AG04449 (cell line): ENCODE results near the gene C1orf159.

Experiments
- CTCF ChIA-PET: fragments of 350-600 bp; formaldehyde crosslinking; extraction: SDS; loops from one replicate; lab custom pipeline; 2021; ENCODE audit warnings: antibody characterized with exemption; lab: Yijun Ruan, JAX
- POLR2A ChIA-PET: fragments of 400-600, 350-600 bp; formaldehyde crosslinking; extraction: SDS; loops from one replicate; lab custom pipeline; 2020; ENCODE audit warnings: antibody characterized with exemption, inconsistent platforms; lab: Yijun Ruan, JAX
- DNase-seq: peaks from one replicate; pipeline ENCODE4 v3.0.0-alpha.2; 2010; ENCODE audit warnings: low read depth, low spot score
- H3K4me3 ChIP-seq: 2 replicates; pipeline ENCODE4 v1.5.1; 2011; ENCODE audit warnings: low read depth, mild to moderate bottlenecking, control low read depth, low read length
- CTCF ChIP-seq: IDR thresholded peaks from one replicate; pipeline ENCODE4 v1.5.1; 2011; ENCODE audit warnings: mild to moderate bottlenecking, moderate library complexity, low read length, control low read depth, inconsistent platforms; ENCODE audit not compliant: insufficient read depth; ENCODE audit errors: missing control alignments

The C1orf159 gene

GRCh38 chr1:1141911-1142250, 26.0 kb upstream of the C1orf159 start:
- H3K4me3 ChIP-seq, result no peak overlapping the region
- DNase-seq, result no peak
- TF ChIP-seq CTCF, result no peak
- POLR2A ChIA-PET, result no interaction called here
- CTCF ChIA-PET, result no interaction called here

- TF ChIP-seq CTCF, result no peak
- CTCF ChIA-PET, result interaction anchor here (1.7 kb wide), 1 partner anchor 20 kb away, joined by 5 read pairs; no protein-coding TSS in a partner anchor
- no peak overlapping the region for H3K4me3 ChIP-seq
- POLR2A ChIA-PET, result no interaction called here
- no peak for DNase-seq
Measured at GRCh38 chr1:1141244-1141910, 25.5 kb upstream of the C1orf159 start.

GRCh38 chr1:1140673-1141072, 24.8 kb upstream of the C1orf159 start:
- TF ChIP-seq CTCF, result no peak
- CTCF ChIA-PET, result interaction anchor here (1.7 kb wide), 1 partner anchor 19 kb away, joined by 5 read pairs; no protein-coding TSS in a partner anchor
- no peak overlapping the region for H3K4me3 ChIP-seq
- no peak for DNase-seq
- POLR2A ChIA-PET, result no interaction called here

GRCh38 chr1:1137256-1138045, 21.6 kb upstream of the C1orf159 start:
- DNase-seq, result no peak
- ChIA-PET CTCF (no interaction called here), POLR2A (no interaction called here)
- no peak overlapping the region for H3K4me3 ChIP-seq
- TF ChIP-seq CTCF, result no peak

- ChIA-PET POLR2A (no interaction called here), CTCF (interaction anchor here (1.8 kb wide), 1 partner anchor 15 kb away, joined by 9 read pairs; no protein-coding TSS in a partner anchor)
- H3K4me3 ChIP-seq, result no peak overlapping the region
Measured at GRCh38 chr1:1136547-1137230, 20.8 kb upstream of the C1orf159 start.

More at GRCh38 chr1:1136547-1137230, 20.8 kb upstream of the C1orf159 start:
- TF ChIP-seq CTCF, result no peak
- DNase-seq, result no peak
